SK-N-DZ (cell line): ENCODE measurements around the gene HOTAIR.

Source experiments
- DNase-seq: peaks from one replicate; pipeline ENCODE4 v3.0.0-alpha.2; 2015; ENCODE audit warnings: low spot score

The HOTAIR gene

GRCh38 chr12:53948650-53949593 lies 25.8 kb downstream of the HOTAIR start:
- no peak for DNase-seq

- DNase-seq: no peak
Measured at GRCh38 chr12:53947743-53948142, 27.0 kb downstream of the HOTAIR start.

- no peak for DNase-seq
Measured at GRCh38 chr12:53944907-53945847, 29.6 kb downstream of the HOTAIR start.

GRCh38 chr12:53944209-53944608 lies 30.5 kb downstream of the HOTAIR start:
- DNase-seq: no peak

- DNase-seq: no peak
Measured at GRCh38 chr12:53942467-53942997, 32.2 kb downstream of the HOTAIR start.

GRCh38 chr12:53941750-53942149 lies 33.0 kb downstream of the HOTAIR start:
- no peak for DNase-seq

- DNase-seq: no peak
Measured at GRCh38 chr12:53941187-53941586, 33.6 kb downstream of the HOTAIR start.

GRCh38 chr12:53940443-53941014 lies 34.2 kb downstream of the HOTAIR start:
- DNase-seq: no peak

GRCh38 chr12:53939141-53940108 lies 35.3 kb downstream of the HOTAIR start:
- no peak for DNase-seq

GRCh38 chr12:53938326-53939140 lies 36.2 kb downstream of the HOTAIR start, which contains the start of gene HOXC13:
TSS of gene HOXC13 (plus strand) at chr12:53938831. CDS start at chr12:53938907, 76 bp downstream.
- DNase-seq: peak; percentile 92

GRCh38 chr12:53937596-53938325 lies 37.0 kb downstream of the HOTAIR start:
- DNase-seq: no peak

GRCh38 chr12:53937099-53937498 lies 37.7 kb downstream of the HOTAIR start:
- no peak for DNase-seq

GRCh38 chr12:53935383-53936341 lies 39.1 kb downstream of the HOTAIR start:
- no peak for DNase-seq

- DNase-seq: no peak
Measured at GRCh38 chr12:53932915-53933314, 41.8 kb downstream of the HOTAIR start.

- no peak for DNase-seq
Measured at GRCh38 chr12:53931844-53932581, 42.7 kb downstream of the HOTAIR start.

GRCh38 chr12:53930591-53931255 lies 44.0 kb downstream of the HOTAIR start:
- no peak for DNase-seq
